K562 treated with DMSO at 1 percent for 12 hours (cell line): ENCODE data around the gene PARM1. TPM values are rescaled to one million over a fixed set of nuclear protein-coding genes. Genes with fewer than 3 reads are reported as not detected.

Experiments
- total RNA-seq: library from RNA; unstranded; fragments of 300-600 nt; gene quantifications from 2 replicates; pipeline ENCODE4 v1.2.3, GENCODE V29; 2022; ENCODE audit not compliant: insufficient read depth

Gene PARM1, protein sequence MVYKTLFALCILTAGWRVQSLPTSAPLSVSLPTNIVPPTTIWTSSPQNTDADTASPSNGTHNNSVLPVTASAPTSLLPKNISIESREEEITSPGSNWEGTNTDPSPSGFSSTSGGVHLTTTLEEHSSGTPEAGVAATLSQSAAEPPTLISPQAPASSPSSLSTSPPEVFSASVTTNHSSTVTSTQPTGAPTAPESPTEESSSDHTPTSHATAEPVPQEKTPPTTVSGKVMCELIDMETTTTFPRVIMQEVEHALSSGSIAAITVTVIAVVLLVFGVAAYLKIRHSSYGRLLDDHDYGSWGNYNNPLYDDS
- total RNA-seq: not detected in 2 replicates

DNA sequence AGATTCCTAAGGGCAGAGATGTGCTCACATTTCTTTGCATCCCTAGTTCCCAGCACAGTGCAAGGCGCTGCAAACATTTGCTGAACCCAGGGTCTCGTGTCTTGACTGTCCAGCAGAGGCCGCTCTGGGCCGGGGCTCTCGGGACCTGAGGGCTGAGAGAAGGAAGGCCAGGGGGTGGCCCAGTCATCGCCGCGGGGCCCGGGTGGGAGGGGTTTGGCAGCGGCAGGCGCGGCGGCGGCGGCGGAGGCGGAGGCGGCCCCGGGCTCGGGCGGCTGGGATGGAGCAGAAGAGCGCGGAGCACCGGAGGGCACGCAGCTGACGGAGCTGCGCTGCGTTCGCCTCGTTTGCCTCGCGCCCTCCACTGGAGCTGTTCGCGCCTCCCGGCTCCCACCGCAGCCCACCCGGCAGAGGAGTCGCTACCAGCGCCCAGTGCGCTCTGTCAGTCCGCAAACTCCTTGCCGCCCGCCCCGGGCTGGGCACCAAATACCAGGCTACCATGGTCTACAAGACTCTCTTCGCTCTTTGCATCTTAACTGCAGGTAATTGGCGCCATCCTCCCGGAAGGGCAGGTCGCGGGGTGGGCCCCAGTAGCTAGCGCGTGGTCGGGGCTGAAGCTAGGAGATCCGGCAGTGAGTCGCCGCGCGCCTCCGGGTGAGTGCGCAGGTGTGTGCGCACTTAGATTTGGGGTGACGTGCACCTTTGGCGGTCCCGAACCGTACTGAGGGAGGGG is at the start of gene PARM1:
PARM1 (plus strand) TSS at position 285 of the 730 bp plus-strand sequence; CDS start at position 497, 212 bp downstream.

Other genes starting within 250 kb of the PARM1 start
- not detected in 2 replicates for gene BTC, start 138.6 kb upstream of the PARM1 start, total RNA-seq